Measurements from ENCODE around the gene CLEC2L. TPM values are rescaled to one million over a fixed set of nuclear protein-coding genes. Genes with fewer than 3 reads are reported as not detected.

CLEC2L gene
- 0.15 and 0.50 TPM in 2 replicates for total RNA-seq (ENCODE audit: low replicate concordance)

DNA sequence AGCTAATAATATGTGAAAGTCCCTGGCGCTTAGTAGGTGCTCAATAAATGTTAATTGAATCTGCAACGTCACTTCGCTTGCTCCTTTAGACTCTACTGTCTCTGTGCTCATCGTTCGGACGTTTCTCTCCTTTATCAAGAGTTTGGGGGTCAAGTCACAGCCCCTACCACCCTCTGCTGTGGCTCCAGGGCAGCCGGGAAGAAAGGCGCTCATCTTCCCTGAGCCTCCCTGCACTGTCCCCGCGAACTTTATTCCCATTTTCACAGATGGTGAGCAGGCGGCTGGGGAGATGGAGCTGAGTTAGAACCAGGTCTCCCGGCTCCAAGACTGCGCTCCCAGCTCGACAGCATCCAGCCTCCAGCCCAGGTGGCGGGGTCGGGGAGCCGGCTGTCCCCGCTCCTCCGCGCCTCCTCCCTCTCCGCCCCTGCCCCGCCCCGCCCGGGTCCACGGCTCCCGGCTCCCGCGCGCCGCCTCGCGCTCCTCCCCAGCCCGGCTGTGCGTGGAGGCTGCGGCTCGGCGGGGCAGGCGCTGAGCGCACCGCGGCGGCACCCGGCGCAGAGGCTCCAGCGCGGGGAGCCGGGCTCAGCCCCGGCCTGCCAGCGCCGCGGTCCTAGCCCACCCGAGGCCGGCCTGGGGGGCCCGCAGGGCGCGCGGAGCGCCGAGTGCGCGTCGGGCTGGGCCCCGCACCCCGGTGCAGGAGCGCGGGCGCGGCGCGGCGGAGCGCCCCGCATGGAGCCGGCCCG lies at the start of gene CLEC2L:
CLEC2L (plus strand) TSS at position 487 of the 743 bp plus-strand sequence; CDS start at position 730, 243 bp downstream.
- no peaks in the 10 kb centered on the region for H3K9me3 ChIP-seq (ENCODE audit: low read depth)
- Mint-ChIP-seq H3K27me3 (ENCODE audit: insufficient read depth, low read depth) (peaks cover 38% of the 10 kb centered on the region), H3K27ac (no peak within 1 kb of the TSS), H3K36me3 (peaks cover 2% of the 10 kb centered on the region), H3K9me3 (peaks cover 10% of the 10 kb centered on the region), H3K4me1 (peaks cover 7% of the 10 kb centered on the region), H3K4me3 (peak within 1 kb of the TSS; percentile 83)
- peak; percentile 61 for TF ChIP-seq EZH2phosphoT487 (IDR thresholded peaks at IDR 0.05)
- TF ChIP-seq, protein P1, sequence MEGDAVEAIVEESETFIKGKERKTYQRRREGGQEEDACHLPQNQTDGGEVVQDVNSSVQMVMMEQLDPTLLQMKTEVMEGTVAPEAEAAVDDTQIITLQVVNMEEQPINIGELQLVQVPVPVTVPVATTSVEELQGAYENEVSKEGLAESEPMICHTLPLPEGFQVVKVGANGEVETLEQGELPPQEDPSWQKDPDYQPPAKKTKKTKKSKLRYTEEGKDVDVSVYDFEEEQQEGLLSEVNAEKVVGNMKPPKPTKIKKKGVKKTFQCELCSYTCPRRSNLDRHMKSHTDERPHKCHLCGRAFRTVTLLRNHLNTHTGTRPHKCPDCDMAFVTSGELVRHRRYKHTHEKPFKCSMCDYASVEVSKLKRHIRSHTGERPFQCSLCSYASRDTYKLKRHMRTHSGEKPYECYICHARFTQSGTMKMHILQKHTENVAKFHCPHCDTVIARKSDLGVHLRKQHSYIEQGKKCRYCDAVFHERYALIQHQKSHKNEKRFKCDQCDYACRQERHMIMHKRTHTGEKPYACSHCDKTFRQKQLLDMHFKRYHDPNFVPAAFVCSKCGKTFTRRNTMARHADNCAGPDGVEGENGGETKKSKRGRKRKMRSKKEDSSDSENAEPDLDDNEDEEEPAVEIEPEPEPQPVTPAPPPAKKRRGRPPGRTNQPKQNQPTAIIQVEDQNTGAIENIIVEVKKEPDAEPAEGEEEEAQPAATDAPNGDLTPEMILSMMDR (IDR thresholded peaks at IDR 0.05), result no peak
- peak; percentile 72 for TF ChIP-seq EZH2 (IDR thresholded peaks at IDR 0.05)
- H4K20me1 ChIP-seq (ENCODE audit: low read depth), result no peaks in the 10 kb centered on the region
- no peak within 1 kb of the TSS for H3K27ac ChIP-seq
- peak; percentile 73 for DNase-seq (ENCODE audit: low spot score)
- no peaks in the 10 kb centered on the region for H3K4me1 ChIP-seq
- peak within 1 kb of the TSS; percentile 53 for H3K4me3 ChIP-seq
- H3K36me3 ChIP-seq, result no peaks in the 10 kb centered on the region
- peaks cover 65% of the 10 kb centered on the region for H3K27me3 ChIP-seq
- peak within 1 kb of the TSS; percentile 83 for H3K4me2 ChIP-seq
- no peaks in the 10 kb centered on the region for H3F3A ChIP-seq (ENCODE audit: low read depth)
- peak within 1 kb of the TSS; percentile 73 for H2AFZ ChIP-seq (replicated peaks)
- H3K9ac ChIP-seq, result no peak within 1 kb of the TSS
- H3K79me2 ChIP-seq (ENCODE audit: low read depth), result no peaks in the 10 kb centered on the region

DNA sequence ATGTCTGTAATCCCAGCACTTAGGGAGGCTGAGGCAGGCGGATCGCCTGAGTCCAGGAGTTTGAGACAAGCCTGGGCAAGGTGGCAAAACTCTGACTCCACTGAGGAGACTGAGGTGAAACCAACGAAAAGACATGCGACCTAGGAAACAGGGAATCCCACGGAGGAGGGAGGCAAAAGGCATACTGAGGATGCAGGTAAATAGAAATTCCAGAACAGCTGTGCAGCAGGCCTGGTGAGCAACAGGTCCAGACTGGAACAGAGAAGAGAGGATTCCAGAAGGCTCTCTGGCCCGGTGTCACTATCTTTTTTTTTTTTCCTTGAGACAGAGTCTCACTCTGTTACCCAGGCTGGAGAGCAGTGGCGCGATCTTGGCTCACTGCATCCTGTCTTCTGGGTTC lies 47.3 kb upstream of the CLEC2L start:
- no peaks in the 10 kb centered on the region for H3K4me1 Mint-ChIP-seq
- TF ChIP-seq EZH2phosphoT487 (IDR thresholded peaks at IDR 0.05) (no peak), EZH2 (IDR thresholded peaks at IDR 0.05) (no peak)
- TF ChIP-seq, protein P1 (IDR thresholded peaks at IDR 0.05), result no peak
- H3K27ac Mint-ChIP-seq, result no peak overlapping the region
- Histone ChIP-seq H2AFZ (replicated peaks) (no peak overlapping the region), H3K27ac (no peak overlapping the region), H3K4me1 (peaks cover 11% of the 10 kb centered on the region), H3K79me2 (ENCODE audit: low read depth) (no peaks in the 10 kb centered on the region), H3K4me3 (no peak overlapping the region), H4K20me1 (ENCODE audit: low read depth) (no peaks in the 10 kb centered on the region), H3K9ac (no peak overlapping the region), H3F3A (ENCODE audit: low read depth) (peaks cover under 1% of the 10 kb centered on the region), H3K9me3 (ENCODE audit: low read depth) (no peaks in the 10 kb centered on the region), H3K4me2 (no peak overlapping the region), H3K36me3 (no peaks in the 10 kb centered on the region), H3K27me3 (peaks cover under 1% of the 10 kb centered on the region)
- no peak overlapping the region for H3K4me3 Mint-ChIP-seq
- peaks cover 9% of the 10 kb centered on the region for H3K27me3 Mint-ChIP-seq (ENCODE audit: insufficient read depth, low read depth)
- H3K9me3 Mint-ChIP-seq, result peaks cover 13% of the 10 kb centered on the region
- no peak for DNase-seq (ENCODE audit: low spot score)
- no peaks in the 10 kb centered on the region for H3K36me3 Mint-ChIP-seq

- Histone ChIP-seq H3K4me3 (no peak overlapping the region), H3F3A (ENCODE audit: low read depth) (peaks cover 6% of the 10 kb centered on the region), H3K36me3 (no peaks in the 10 kb centered on the region), H3K4me2 (no peak overlapping the region), H4K20me1 (ENCODE audit: low read depth) (no peaks in the 10 kb centered on the region), H3K9ac (no peak overlapping the region), H3K27me3 (peaks cover 8% of the 10 kb centered on the region), H3K27ac (no peak overlapping the region), H3K79me2 (ENCODE audit: low read depth) (no peaks in the 10 kb centered on the region), H3K4me1 (peaks cover 6% of the 10 kb centered on the region), H3K9me3 (ENCODE audit: low read depth) (no peaks in the 10 kb centered on the region), H2AFZ (replicated peaks) (no peak overlapping the region)
- TF ChIP-seq, protein P1 (IDR thresholded peaks at IDR 0.05), result no peak
- Mint-ChIP-seq H3K27ac (no peak overlapping the region), H3K4me1 (no peaks in the 10 kb centered on the region), H3K27me3 (ENCODE audit: insufficient read depth, low read depth) (peaks cover 13% of the 10 kb centered on the region), H3K36me3 (no peaks in the 10 kb centered on the region), H3K4me3 (no peak overlapping the region), H3K9me3 (peaks cover 13% of the 10 kb centered on the region)
- DNase-seq (ENCODE audit: low spot score), result no peak
Measured at GRCh38 chr7:139476891-139477290, 46.6 kb upstream of the CLEC2L start.
